ENCODE measurements around the gene C6orf141. TPM values are rescaled to one million over a fixed set of nuclear protein-coding genes. Genes with fewer than 3 reads are reported as not detected.

C6orf141 gene
- total RNA-seq, result 20.6 and 55.0 TPM in 2 replicates

GRCh38 chr6:49550492-49551077 lies at the start of gene C6orf141:
TSS of gene C6orf141 (plus strand) at chr6:49550668. CDS start at chr6:49550793, 125 bp downstream.

Other genes with a start within 250 kb of the C6orf141 start
- 9.2 and 16.4 TPM in 2 replicates for gene MMUT, start 87.4 kb upstream of the C6orf141 start, total RNA-seq
- gene CENPQ, start 87.3 kb upstream of the C6orf141 start, total RNA-seq, result 4.8 and 6.6 TPM in 2 replicates
- not detected in 2 replicates for gene GLYATL3, start 50.7 kb upstream of the C6orf141 start, total RNA-seq
- not detected in 2 replicates for gene RHAG, start 86.2 kb downstream of the C6orf141 start, total RNA-seq
- not detected in 2 replicates for gene CRISP2, start 162.9 kb downstream of the C6orf141 start, total RNA-seq
- not detected in 2 replicates for gene CRISP3, start 193.7 kb downstream of the C6orf141 start, total RNA-seq
- not detected in 2 replicates for gene PGK2, start 236.6 kb downstream of the C6orf141 start, total RNA-seq